Activated CD4-positive, alpha-beta memory T cell treated with anti-CD3 and anti-CD28 coated beads for 36 hours (primary cell): Measurements from ENCODE around the gene GPR12. TPM values are rescaled to one million over a fixed set of nuclear protein-coding genes. Genes with fewer than 3 reads are reported as not detected.

Experiments
- CTCF ChIA-PET: fragments of 350-600 bp; sonication (Branson Sonifier 250); formaldehyde crosslinking; loops from one replicate; lab custom pipeline; 2021; ENCODE audit warnings: antibody characterized with exemption, inconsistent platforms; lab: Charles Lee
- POLR2A ChIA-PET: fragments of 350-600 bp; sonication (Branson Sonifier 250); formaldehyde crosslinking; loops from one replicate; lab custom pipeline; 2021; ENCODE audit warnings: antibody characterized with exemption; lab: Charles Lee
- DNase-seq: peaks from one replicate; pipeline ENCODE4 v3.0.0-alpha.2; 2020
- H3K27ac Mint-ChIP-seq: one replicate; pipeline ENCODE4 v1.8.0; 2021; ENCODE audit warnings: mixed read lengths
- H3K27me3 Mint-ChIP-seq: one replicate; pipeline ENCODE4 v1.8.0; 2021; ENCODE audit warnings: mixed read lengths
- H3K36me3 Mint-ChIP-seq: one replicate; pipeline ENCODE4 v1.8.0; 2021; ENCODE audit warnings: mixed read lengths
- H3K4me1 Mint-ChIP-seq: one replicate; pipeline ENCODE4 v1.8.0; 2021; ENCODE audit warnings: low read depth, mixed read lengths
- H3K4me3 Mint-ChIP-seq: one replicate; pipeline ENCODE4 v1.8.0; 2021; ENCODE audit warnings: mild to moderate bottlenecking, mixed read lengths
- H3K9me3 Mint-ChIP-seq: one replicate; pipeline ENCODE4 v1.8.0; 2021; ENCODE audit warnings: mixed read lengths
- intact Hi-C: fragments of 100-400 bp; cut with micrococcal nuclease; formaldehyde crosslinking; loops from one replicate; pipeline ENCODE4 v1.15.1; 2023
- total RNA-seq, 2 experiments: library from RNA; stranded (reverse); gene quantifications; one replicate each; pipeline ENCODE4 v1.2.3, GENCODE V29; 2021

Gene GPR12
- total RNA-seq, 2 experiments from 2014 or later: not detected

- ChIA-PET CTCF (no interaction called here), POLR2A (no interaction called here)
- Mint-ChIP-seq H3K36me3 (no peaks in the 10 kb centered on the region), H3K4me3 (no peak overlapping the region), H3K4me1 (no peaks in the 10 kb centered on the region), H3K27me3 (peaks cover 1% of the 10 kb centered on the region), H3K27ac (no peak overlapping the region), H3K9me3 (peaks cover 4% of the 10 kb centered on the region)
- intact Hi-C loops: no loop called here
- DNase-seq: no peak
These were observed 50.4 kb downstream of the GPR12 start for GRCh38 chr13:26710166-26710565.

GRCh38 chr13:26709461-26709860 lies 51.1 kb downstream of the GPR12 start:
- Mint-ChIP-seq H3K36me3 (no peaks in the 10 kb centered on the region), H3K27ac (no peak overlapping the region), H3K27me3 (peaks cover 1% of the 10 kb centered on the region), H3K4me3 (no peak overlapping the region), H3K4me1 (no peaks in the 10 kb centered on the region), H3K9me3 (peaks cover 4% of the 10 kb centered on the region)
- intact Hi-C loops: no loop called here
- ChIA-PET POLR2A (no interaction called here), CTCF (no interaction called here)
- DNase-seq: no peak

- ChIA-PET POLR2A (no interaction called here), CTCF (interaction anchor here (0.6 to 3.5 kb wide), 5 partner anchors 9 to 523 kb away, joined by 3 to 12 read pairs (median 4); no protein-coding TSS in a partner anchor)
- Mint-ChIP-seq H3K4me3 (no peak overlapping the region), H3K27me3 (peaks cover 4% of the 10 kb centered on the region), H3K4me1 (no peaks in the 10 kb centered on the region), H3K36me3 (no peaks in the 10 kb centered on the region), H3K27ac (no peak overlapping the region), H3K9me3 (peaks cover 4% of the 10 kb centered on the region)
- intact Hi-C loops: no loop called here
- DNase-seq: no peak
These were observed 52.6 kb downstream of the GPR12 start for GRCh38 chr13:26708007-26708297.

GRCh38 chr13:26707122-26708006 lies 53.2 kb downstream of the GPR12 start:
- H3K4me3 Mint-ChIP-seq: no peak overlapping the region
- no peaks in the 10 kb centered on the region for H3K36me3 Mint-ChIP-seq
- no peaks in the 10 kb centered on the region for H3K4me1 Mint-ChIP-seq
- no peaks in the 10 kb centered on the region for H3K9me3 Mint-ChIP-seq
- intact Hi-C loops: loop anchor here (1.0 kb wide), 1 partner anchor 223 kb away; no protein-coding TSS in a partner anchor
- peaks cover 4% of the 10 kb centered on the region for H3K27me3 Mint-ChIP-seq
- CTCF ChIA-PET: interaction anchor here (0.6 to 3.5 kb wide), 10 partner anchors 9 to 522 kb away, joined by 3 to 12 read pairs (median 4); no protein-coding TSS in a partner anchor
- peak; percentile 45 for DNase-seq
- no peak overlapping the region for H3K27ac Mint-ChIP-seq
- POLR2A ChIA-PET: no interaction called here

- ChIA-PET POLR2A (no interaction called here), CTCF (interaction anchor here (0.8 to 3.5 kb wide), 8 partner anchors 8 to 521 kb away, joined by 3 to 12 read pairs (median 4); no protein-coding TSS in a partner anchor)
- Mint-ChIP-seq H3K9me3 (no peaks in the 10 kb centered on the region), H3K36me3 (no peaks in the 10 kb centered on the region), H3K27ac (no peak overlapping the region), H3K27me3 (peaks cover 4% of the 10 kb centered on the region), H3K4me1 (no peaks in the 10 kb centered on the region), H3K4me3 (no peak overlapping the region)
- intact Hi-C loops: no loop called here
- no peak for DNase-seq
These were observed 54.2 kb downstream of the GPR12 start for GRCh38 chr13:26706381-26706780.

- Mint-ChIP-seq H3K9me3 (no peaks in the 10 kb centered on the region), H3K4me1 (no peaks in the 10 kb centered on the region), H3K27ac (no peak overlapping the region), H3K4me3 (no peak overlapping the region), H3K36me3 (no peaks in the 10 kb centered on the region), H3K27me3 (peaks cover 4% of the 10 kb centered on the region)
- intact Hi-C loops: no loop called here
- no peak for DNase-seq
- ChIA-PET CTCF (interaction anchor here (0.8 to 3.5 kb wide), 4 partner anchors 166 to 521 kb away, joined by 3 to 12 read pairs (median 4); no protein-coding TSS in a partner anchor), POLR2A (no interaction called here)
These were observed 55.0 kb downstream of the GPR12 start for GRCh38 chr13:26705536-26705935.

Other genes with a start within 250 kb of the GPR12 start
- gene WASF3, start 203.1 kb downstream of the GPR12 start, total RNA-seq: under 1 TPM in 1 of 2 experiments, not detected in 1; 0.10 TPM